GM18507 (cell line): ENCODE data around the gene LIN7B.
"Not testable (repeated sequence)": the region's sequence is repeated elsewhere in the genome, so short reads cannot be mapped to it uniquely, and the experiment has no call there.

Experiments used
- DNase-seq: peaks from one replicate; pipeline ENCODE4 v3.0.0; 2011; ENCODE audit warnings: low read depth; ENCODE audit not compliant: insufficient read length; ENCODE audit errors: extremely low spot score
- FAIRE-seq: peaks from 2 replicates; lab custom pipeline; 2011; peaks lifted over from hg19 to GRCh38; lab: Jason Lieb, UNC

The LIN7B gene

DNA sequence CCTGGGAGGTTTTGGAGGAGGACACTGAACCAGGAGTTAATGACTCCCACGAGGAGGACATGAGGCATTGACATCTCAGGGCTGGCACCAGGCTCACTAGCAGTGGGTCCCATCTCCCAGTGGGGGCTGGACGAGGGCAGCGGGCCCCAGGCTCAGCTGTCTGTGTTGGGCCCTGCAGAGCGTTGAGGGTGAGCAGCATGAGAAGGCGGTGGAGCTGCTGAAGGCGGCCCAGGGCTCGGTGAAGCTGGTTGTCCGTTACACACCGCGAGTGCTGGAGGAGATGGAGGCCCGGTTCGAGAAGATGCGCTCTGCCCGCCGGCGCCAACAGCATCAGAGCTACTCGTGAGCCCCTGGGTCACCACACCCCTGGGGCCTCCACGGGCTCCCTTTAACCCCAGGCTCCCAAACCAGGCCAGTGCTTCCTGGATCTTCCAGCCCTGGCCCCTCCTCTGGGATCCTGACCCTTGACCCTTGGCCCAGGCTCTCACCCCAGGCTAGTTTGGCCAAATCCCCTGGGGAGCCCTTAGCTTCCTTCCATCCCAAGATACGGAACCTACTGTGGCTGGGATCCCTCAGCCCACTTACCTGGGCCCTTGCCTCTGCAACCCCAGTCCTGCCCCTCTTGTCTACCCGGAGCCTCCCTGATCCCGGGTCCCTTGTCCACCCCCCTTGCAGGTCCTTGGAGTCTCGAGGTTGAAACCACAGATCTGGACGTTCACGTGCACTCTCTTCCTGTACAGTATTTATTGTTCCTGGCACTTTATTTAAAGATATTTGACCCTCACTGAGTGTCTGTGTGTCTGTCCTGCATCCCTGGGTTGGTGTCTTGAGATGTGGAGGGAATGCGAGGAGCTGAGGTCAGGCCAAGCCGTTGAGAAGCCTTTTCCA lies 3.8 kb downstream of the LIN7B start:
- no peak for DNase-seq
- FAIRE-seq, result no peak

DNA sequence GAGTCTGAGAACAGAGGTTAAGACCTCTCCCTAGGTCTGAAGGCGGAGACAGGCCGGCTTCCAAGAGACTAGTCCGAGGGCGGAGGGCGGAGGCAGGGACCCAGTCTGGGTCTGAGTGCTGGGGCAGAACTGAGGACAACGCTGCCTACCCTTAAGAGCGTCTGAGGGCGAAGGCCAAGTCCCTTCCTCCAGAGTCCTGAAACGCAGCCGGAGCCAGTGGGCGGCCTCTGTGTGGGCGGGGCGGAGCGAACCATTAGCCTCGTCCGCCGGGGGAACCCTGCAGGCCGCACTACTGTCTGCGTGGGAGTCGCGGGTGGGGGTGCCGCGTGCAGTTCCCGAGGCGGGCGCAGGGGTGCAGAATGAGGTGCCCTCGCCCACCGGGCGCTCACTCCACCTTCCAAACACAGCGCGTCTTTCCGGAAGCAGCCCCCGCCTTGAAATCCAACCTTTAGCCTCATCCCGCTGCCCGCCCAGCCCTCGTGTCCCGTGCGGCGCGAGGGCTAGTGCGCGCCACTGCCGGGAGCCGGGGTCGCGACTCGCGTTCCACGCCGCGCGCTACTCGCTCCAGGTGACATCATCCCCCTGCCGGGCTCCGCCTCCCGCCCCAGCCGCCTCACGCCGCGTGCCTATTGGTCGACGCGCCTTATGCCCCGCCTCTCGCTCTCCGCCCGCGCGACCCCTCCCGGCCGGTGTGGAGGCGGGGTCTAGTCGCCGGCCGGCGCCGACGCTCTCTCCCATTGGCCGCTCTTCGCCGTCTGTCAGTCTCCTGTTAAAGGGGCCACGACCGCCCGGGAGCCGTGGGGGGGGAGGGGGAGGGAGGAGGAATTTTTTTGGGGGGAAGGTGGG lies 4.6 kb downstream of the LIN7B start, which contains the start of gene C19orf73:
C19orf73 (minus strand) TSS at position 579 of the 846 bp plus-strand sequence; CDS start at position 458, 121 bp downstream.
- FAIRE-seq (peak; percentile 96), DNase-seq (peak; percentile 95)

DNA sequence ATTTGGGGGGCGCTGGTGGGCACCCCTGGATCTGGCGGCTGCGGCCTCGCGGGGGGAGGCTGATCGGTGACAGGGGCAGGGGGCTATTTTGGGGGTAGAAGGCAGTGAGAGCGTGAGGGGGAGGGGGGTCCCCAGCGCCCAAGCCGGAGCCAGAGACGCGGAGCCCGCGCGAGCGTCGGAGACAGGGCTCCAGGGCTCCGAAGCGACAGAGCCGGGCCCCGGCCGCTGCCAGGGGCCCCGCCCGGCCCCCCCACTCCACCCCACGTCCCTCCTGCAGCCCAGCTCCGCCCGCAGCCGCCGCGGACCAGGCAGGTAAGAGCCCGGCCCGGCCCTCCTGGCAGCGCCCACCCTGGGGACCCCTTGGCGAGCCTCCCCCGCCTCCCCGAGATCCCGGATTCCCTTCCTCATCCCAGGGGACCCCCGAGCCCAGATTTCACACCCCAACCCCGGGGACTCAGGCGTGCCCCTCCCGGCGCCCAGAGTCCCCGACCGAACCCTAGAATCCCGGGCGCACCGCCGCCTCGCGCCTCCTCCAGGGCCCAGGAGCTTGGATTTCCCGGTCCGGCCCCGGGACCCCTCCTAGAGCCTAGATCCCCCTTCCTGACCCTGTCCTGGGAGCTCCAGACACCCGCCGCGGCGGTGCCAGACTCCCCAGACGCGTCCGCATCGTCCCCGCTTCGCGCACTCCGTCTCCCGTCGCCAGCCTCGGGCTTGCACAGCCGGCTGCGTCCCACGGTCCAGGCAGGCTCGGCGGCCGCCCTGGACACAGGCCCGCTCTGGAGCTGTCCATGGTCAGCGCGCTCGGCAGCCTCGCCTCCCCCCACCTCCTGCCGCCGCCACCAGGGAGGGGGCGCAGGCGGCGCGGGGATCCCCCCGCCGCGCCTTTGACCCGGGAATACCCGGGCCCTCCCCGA lies 5.5 kb downstream of the LIN7B start, which contains the start of gene PPFIA3:
PPFIA3 (plus strand) TSS at position 134 of the 914 bp plus-strand sequence. CDS start 8,330 bp downstream, outside the sequence.
- no peak for DNase-seq
- no peak for FAIRE-seq

DNA sequence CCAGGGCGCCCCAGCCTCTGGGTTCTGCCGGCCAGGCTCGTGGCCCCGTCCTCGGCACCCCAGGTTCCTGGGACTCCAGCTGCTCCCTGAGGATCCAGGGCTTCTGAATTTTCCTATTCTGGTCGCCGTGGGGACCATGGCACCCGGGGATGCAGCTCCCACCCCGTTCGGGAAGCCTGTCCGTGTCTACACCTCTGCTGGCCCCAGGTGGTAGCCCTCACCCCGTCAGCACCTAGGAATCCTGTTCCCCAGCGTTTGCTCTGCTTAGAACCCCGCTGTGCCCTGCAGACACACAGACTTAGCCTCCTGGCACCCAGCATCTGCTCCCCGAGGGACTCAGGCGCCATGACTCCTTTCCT lies 6.1 kb downstream of the LIN7B start:
- FAIRE-seq (no peak), DNase-seq (no peak)

DNA sequence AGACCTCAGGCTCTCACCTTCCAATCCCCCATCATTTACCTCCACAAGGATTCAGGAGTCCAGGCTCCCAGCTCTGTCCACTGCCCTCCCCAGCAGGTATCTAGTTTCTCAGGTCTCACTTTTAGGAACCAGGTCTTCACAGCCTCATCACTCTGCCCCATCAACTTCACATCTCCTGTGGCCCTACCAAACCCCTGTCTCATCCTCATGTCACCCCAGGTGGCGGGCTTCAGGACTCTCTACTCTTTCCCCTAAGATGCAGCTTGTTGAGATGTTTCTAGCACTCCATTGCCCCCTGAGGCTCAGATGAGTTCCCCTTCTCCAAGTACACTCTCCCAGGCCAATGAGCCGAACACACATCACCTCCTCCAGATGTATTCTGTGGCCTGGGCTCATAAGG lies 6.7 kb downstream of the LIN7B start:
- FAIRE-seq, result no peak

DNA sequence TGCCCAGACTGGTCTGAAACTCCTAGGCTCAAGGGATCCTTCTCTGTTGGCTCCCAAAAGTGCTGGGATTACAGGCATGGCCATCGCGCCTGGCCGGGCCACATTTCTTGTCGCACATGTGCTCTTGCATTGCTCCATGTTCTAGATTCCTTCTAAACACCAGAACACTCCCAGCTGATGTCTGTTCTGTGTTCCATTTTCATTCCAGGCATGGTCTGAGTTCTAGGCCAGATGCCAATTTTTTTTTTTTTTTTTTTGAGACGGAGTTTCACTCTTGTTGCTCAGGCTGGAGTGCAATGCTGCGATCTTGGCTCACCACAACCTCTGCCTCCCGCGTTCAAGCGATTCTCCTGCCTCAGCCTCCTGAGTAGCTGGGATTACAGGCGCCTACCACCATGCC lies 7.7 kb downstream of the LIN7B start:
- DNase-seq, result not testable (repeated sequence)

More for the DNA sequence above, 6.7 kb downstream of the LIN7B start:
- DNase-seq, result no peak

DNA sequence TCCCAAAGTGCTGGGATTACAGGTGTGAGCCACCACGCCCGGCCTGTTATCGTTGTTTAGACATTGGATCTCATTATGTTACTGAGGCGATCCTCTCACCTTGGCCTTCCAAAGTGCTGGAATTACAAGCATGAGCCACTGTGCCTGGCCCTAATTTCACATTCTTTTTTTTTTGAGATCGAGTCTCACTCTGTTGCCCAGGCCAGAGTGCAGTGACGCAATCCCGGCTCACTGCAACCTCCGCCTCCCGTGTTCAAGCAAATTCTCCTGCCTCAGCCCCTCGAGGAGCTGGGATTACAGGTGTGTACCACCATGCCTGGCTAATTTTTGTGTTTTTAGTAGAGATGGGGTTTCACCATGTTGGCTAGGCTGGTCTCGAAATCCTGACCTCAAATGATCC lies 9.1 kb downstream of the LIN7B start:
- not testable (repeated sequence) for FAIRE-seq, DNase-seq

More for the DNA sequence above, 7.7 kb downstream of the LIN7B start:
- FAIRE-seq, result not testable (repeated sequence)

DNA sequence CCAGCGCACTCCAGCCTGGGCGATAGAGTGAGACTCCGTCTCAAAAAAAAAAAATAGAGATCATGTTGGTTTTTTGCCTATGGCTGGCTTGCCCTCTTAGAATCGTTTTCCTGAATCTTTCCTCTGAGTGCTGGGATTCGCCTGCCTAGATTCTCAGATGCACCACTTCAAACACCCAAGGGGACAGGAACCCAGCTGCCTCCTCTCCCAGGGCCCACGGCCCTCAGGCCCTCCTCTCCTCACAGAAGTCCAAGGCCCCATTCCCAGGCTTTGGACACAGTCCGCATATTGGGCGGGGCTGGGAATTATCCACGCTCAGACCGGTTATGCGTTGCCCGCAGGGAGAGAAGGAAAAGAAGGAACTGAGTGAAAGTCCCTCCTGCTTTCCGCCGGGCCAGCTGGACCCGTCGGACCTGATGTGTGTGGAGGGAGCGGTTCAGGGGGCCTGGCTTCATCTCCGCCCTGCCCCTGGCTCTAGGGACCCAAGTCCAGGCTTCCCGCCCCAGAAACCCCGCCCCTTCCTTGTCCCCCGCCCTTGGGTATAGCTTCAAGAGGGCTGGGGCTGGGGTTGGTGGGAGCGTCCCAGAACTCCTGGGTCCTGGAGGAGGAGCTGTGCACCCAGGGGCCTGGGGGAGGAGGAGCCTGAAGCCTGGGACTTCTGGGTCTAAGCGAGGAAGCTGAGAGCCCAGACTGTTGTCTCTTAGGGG lies 11.0 kb downstream of the LIN7B start:
- FAIRE-seq (no peak), DNase-seq (no peak)

DNA sequence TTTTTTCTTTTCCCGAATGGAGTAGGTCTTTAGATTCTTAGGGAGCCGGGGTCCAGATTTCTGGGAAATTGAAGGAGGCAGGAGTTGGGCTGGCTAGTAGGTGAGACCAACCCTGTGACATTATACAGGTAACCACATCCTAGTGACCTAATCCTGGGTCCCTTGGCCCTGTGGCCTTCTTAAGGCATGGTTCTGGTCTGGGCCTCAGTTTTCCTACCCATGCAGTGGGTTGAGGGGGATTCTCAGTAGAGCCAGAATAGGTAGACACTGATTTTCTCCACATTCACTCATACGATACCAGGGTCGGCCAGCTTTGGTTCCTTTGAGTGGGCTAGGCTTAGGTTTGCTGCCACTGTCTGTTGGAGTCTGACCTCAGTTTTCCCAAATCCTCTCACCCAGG lies 12.4 kb downstream of the LIN7B start:
- FAIRE-seq (no peak), DNase-seq (no peak)

DNA sequence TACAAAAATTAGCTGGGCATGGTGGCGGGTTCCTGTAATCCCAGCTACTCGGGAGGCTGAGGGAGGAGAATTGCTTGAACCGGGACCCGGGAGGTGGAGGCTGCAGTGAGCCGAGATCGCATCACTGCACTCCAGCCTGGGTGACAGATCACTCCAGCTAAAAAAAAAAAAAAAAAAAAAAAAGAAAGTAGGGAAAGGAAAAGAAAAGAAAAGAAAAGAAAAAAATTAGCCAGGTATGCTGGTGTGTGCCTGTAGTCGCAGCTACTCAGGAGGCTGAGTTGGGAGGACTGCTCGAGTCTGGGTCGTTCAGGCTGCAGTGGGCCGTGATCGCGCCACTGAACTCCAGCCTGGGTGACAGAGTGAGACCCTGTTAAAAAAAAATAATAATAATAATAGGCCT lies 13.1 kb downstream of the LIN7B start:
- not testable (repeated sequence) for DNase-seq, FAIRE-seq

DNA sequence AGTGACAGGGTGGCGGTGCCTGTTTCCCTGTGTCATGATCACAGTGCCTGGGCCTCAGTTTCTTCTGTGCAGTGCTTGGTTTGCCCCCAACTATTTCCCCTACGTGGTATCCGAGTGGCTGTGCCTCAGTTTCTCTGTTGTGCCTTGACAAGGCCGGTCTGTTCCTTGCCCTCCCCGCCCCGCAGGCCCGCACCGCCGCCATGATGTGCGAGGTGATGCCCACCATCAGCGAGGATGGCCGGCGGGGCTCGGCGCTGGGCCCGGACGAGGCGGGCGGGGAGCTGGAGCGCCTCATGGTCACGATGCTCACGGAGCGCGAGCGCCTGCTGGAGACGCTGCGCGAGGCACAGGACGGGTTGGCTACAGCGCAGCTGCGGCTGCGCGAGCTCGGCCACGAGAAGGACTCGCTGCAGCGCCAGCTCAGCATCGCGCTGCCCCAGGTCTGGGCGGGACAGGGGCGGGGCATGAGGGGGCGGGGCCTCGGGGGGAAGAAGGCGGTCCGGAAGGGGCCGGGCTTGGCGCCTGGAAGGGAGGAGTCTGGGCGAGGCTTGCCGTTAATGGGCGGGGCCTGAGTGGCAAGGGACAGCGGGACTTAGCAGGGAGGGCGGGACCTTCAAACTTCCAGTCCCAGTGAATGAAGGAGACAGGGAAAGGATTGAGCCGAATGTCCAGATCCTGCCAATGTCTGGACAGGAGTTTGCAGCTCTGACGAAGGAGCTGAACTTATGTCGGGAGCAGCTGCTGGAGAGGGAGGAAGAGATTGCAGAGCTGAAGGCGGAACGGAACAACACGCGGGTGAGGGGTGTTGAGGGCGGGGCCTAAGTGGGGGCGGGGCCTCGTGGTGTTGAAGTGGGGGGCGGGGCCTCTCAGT lies 13.7 kb downstream of the LIN7B start:
- DNase-seq, result peak; percentile 96
- peak; percentile 90 for FAIRE-seq

DNA sequence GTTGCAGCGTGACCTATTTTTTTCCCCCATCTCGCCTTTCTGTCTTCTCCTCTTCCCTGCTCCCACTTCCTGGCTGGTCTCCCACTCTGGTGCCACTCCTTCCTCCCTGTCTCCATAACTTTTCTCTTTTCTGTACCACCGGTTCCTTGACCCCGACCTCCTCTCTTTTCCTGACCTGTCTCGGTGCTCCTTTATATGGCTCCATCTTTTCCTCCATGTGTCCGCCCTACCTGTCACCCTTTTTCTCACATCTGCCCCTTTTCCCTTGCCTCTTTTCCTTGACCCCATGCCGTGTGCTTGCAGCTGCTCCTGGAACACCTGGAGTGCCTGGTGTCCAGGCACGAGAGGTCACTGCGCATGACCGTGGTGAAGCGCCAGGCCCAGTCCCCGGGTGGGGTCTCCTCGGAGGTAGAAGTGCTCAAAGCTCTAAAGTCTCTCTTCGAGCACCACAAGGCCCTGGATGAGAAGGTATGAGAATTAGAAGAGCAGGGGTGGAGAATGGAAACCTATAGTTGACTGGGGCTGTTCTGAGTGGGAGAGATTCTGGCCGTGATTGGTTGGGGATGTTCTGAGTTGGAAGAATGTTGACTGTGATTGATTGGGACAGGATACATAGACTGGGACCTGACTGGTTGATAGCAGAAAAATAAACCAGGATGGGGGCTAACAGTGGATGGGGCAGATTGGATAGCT lies 14.5 kb downstream of the LIN7B start:
- FAIRE-seq (no peak), DNase-seq (no peak)

DNA sequence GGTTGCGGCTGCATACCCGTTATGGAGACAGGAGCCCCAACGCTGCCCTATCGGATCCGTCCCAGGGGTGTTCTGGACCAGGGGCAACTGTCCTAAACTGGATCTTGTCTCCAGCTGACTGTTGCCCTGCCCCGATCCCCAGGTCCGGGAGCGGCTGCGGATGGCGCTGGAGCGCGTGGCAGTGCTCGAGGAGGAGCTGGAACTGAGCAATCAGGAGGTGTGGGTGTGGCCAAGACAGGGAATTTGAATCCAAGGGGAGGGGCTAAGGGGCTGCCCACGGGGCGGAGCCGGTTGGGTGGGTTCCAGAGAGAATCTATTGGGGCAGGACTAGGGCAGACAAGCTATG lies 15.0 kb downstream of the LIN7B start:
- FAIRE-seq, result no peak
- no peak for DNase-seq

DNA sequence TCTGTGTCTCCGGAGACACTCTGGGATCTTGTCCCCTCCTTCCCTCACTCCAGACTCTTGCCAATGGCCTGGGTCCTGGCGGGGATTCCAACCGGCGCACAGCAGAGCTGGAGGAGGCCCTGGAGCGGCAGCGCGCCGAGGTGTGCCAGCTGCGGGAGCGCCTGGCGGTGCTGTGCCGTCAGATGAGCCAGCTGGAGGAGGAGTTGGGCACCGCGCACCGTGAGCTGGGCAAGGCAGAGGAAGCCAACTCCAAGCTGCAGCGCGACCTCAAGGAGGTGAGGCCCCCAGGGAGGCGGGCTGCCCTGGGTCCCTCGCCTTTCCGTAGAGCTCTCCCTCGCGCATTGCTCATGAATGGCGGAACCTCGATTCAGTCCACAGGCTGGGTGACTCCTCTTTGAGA lies 16.2 kb downstream of the LIN7B start:
- no peak for FAIRE-seq

DNA sequence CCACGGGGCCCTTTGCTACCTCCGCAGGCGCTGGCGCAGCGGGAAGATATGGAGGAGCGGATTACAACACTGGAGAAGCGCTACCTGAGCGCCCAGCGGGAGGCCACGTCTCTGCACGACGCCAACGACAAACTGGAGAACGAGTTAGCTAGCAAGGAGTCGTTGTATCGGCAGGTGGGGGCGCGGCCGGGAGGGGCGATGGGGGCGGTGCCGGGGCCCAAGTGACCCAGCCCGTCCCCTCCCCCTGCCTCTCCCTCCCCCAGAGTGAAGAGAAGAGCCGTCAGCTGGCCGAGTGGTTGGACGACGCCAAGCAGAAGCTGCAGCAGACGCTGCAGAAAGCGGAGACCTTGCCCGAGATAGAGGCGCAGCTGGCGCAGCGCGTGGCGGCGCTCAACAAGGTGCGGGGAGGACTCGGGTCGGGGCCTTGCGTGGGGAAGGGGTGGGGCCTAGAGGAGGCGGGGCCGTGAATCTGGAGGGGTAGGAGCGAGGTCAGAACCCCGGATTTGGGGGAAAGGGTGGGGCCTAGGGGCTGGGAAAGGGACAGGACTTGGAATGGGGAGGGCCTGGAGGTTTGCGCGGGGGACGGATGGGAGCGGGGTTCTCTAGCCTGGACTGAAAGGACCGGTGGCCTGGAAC lies 18.9 kb downstream of the LIN7B start:
- DNase-seq, result no peak
- FAIRE-seq, result no peak

More for the DNA sequence above, 16.2 kb downstream of the LIN7B start:
- no peak for DNase-seq

DNA sequence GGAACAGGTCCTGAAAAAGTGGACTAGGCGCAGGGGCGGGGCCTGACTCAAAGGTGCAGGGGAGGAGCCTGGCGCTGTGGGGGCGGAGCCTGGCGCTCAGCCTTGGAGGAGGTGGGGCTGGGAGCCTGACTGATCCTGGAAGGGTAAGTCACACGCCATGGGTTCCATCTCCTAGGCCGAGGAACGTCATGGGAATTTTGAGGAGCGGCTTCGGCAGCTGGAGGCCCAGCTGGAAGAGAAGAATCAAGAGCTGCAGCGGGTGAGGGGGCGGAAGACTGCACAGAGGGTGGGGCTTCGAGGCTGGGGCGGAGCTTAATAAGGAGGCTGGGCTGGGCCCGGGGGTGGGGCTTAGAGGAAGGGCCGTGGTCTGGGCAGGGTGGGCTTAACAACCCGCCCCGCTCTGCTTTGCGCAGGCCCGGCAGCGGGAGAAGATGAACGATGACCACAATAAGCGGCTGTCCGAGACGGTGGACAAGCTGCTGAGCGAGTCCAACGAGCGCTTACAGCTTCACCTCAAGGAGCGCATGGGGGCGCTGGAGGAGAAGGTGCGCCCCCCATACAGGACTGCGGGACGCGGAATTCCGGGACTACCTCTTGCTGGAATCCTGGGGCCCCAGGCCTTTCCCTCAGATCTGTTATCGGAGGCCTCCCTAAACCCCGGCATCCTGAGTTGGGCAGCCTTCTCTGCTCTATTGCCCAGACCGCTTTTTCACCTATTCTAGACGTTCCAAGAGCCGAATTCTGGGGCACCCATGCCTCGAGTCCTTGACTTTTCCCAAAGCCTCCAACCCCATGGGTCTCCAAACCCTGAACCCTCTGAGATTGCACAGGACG lies 19.7 kb downstream of the LIN7B start:
- DNase-seq, result no peak

More for the DNA sequence above, 19.7 kb downstream of the LIN7B start:
- FAIRE-seq, result no peak
